Hepatocyte (in vitro differentiated cells): Measurements from ENCODE around the gene OSBPL5. TPM values are rescaled to one million over a fixed set of nuclear protein-coding genes. Genes with fewer than 3 reads are reported as not detected.

Source experiments
- DNase-seq: peaks from one replicate; pipeline ENCODE4 v3.0.0-alpha.2; 2016; ENCODE audit warnings: low spot score
- H2AFZ ChIP-seq: fragments of 200-600 bp; sonication (generic); 2 replicates; pipeline ENCODE4 v1.6.0; 2016; ENCODE audit warnings: antibody characterized with exemption, mild to moderate bottlenecking
- H3K27ac ChIP-seq: fragments of 200-600 bp; sonication (generic); 2 replicates; pipeline ENCODE4 v1.5.1; 2016; ENCODE audit warnings: mild to moderate bottlenecking
- H3K27me3 ChIP-seq: fragments of 200-600 bp; sonication (generic); 2 replicates; pipeline ENCODE4 v1.6.1; 2016
- H3K36me3 ChIP-seq: fragments of 200-600 bp; sonication (generic); replicated peaks from 2 replicates; pipeline ENCODE4 v1.5.1; 2016; ENCODE audit warnings: low read depth; ENCODE audit not compliant: insufficient read depth
- H3K4me1 ChIP-seq: fragments of 200-600 bp; sonication (generic); 2 replicates; pipeline ENCODE4 v1.5.1; 2016; ENCODE audit warnings: mild to moderate bottlenecking, moderate library complexity; ENCODE audit not compliant: insufficient read depth
- H3K4me2 ChIP-seq: fragments of 200-600 bp; sonication (generic); 2 replicates; pipeline ENCODE4 v1.6.0; 2016
- H3K4me3 ChIP-seq: fragments of 200-600 bp; sonication (generic); 2 replicates; pipeline ENCODE4 v1.5.1; 2016; ENCODE audit warnings: mild to moderate bottlenecking
- H3K79me2 ChIP-seq: fragments of 200-600 bp; sonication (generic); 2 replicates; pipeline ENCODE4 v1.6.0; 2017; ENCODE audit warnings: mild to moderate bottlenecking
- H3K9me2 ChIP-seq: fragments of 200-600 bp; sonication (generic); replicated peaks from 2 replicates; pipeline ENCODE4 v1.6.0; 2017; ENCODE audit warnings: mild to moderate bottlenecking; ENCODE audit not compliant: insufficient read depth
- H3K9me3 ChIP-seq: fragments of 200-600 bp; sonication (generic); 2 replicates; pipeline ENCODE4 v1.5.1; 2016; ENCODE audit warnings: low read depth, mild to moderate bottlenecking
- H4K20me1 ChIP-seq: fragments of 200-600 bp; sonication (generic); 2 replicates; pipeline ENCODE4 v1.6.0; 2016; ENCODE audit warnings: mild to moderate bottlenecking; ENCODE audit not compliant: insufficient read depth, poor library complexity, severe bottlenecking
- CTCF ChIP-seq: fragments of 200-600 bp; sonication (generic); IDR thresholded peaks from 2 replicates; pipeline ENCODE4 v1.5.1; 2016; ENCODE audit warnings: antibody characterized with exemption, mild to moderate bottlenecking; ENCODE audit not compliant: poor library complexity
- EZH2 ChIP-seq: fragments of 200-600 bp; sonication (generic); IDR thresholded peaks from 2 replicates; pipeline ENCODE4 v1.6.1; 2016; ENCODE audit warnings: antibody characterized with exemption, mild to moderate bottlenecking, borderline replicate concordance
- EZH2phosphoT487 ChIP-seq: fragments of 200-600 bp; sonication (generic); IDR thresholded peaks from one replicate; pipeline ENCODE4 v1.6.1; 2018; ENCODE audit warnings: antibody characterized with exemption, mild to moderate bottlenecking, low read depth, moderate library complexity; ENCODE audit not compliant: unreplicated experiment, severe bottlenecking
- WGBS: methylation state at CpG from one replicate; pipeline ENCODE4 v1.1.6; 2016; ENCODE audit warnings: low lambda C conversion rate; ENCODE audit errors: missing lambda C conversion rate; 5-methylcytosine and 5-hydroxymethylcytosine counted together
- polyA plus RNA-seq: library from polyadenylated mRNA; unstranded; fragments of >200 nt; fragmentation: Nextera tagmentation; extraction: Ambion mirVana; gene quantifications from 2 replicates; pipeline ENCODE4 v1.2.1, GENCODE V29; 2016
- total RNA-seq: library from RNA; depleted of rRNA; stranded (reverse); fragments of >200 nt; gene quantifications from 2 replicates; pipeline ENCODE4 v1.2.3, GENCODE V29; 2014

The OSBPL5 gene
- total and polyA plus RNA-seq, 2 experiments from 2014 or later: 9.0 to 12.5 TPM

GRCh38 chr11:3150726-3151125 lies 14.4 kb downstream of the OSBPL5 start:
- Histone ChIP-seq H2AFZ (no peak overlapping the region), H3K79me2 (peaks cover 10% of the 10 kb centered on the region), H3K4me1 (peaks cover 38% of the 10 kb centered on the region), H3K9me3 (no peaks in the 10 kb centered on the region), H4K20me1 (peaks cover 19% of the 10 kb centered on the region), H3K36me3 (no peaks in the 10 kb centered on the region), H3K9me2 (no peaks in the 10 kb centered on the region), H3K4me2 (no peak overlapping the region), H3K27ac (no peak overlapping the region), H3K27me3 (peaks cover 12% of the 10 kb centered on the region), H3K4me3 (no peak overlapping the region)
- DNase-seq: no peak
- 97% methylated on average over 14 of the region's 14 CpGs for WGBS
- no peak for TF ChIP-seq EZH2phosphoT487
- no peak for TF ChIP-seq EZH2
- TF ChIP-seq CTCF: no peak

GRCh38 chr11:3149852-3150188 lies 15.3 kb downstream of the OSBPL5 start:
- H3K9me2 ChIP-seq: no peaks in the 10 kb centered on the region
- TF ChIP-seq EZH2: no peak
- no peak for TF ChIP-seq EZH2phosphoT487
- no peak for TF ChIP-seq CTCF
- DNase-seq: no peak
- H3K27ac ChIP-seq: no peak overlapping the region
- H3K36me3 ChIP-seq: no peaks in the 10 kb centered on the region
- no peak overlapping the region for H3K4me2 ChIP-seq
- peaks cover 31% of the 10 kb centered on the region for H3K4me1 ChIP-seq
- WGBS: 84% methylated on average over 4 of the region's 4 CpGs
- H4K20me1 ChIP-seq: peaks cover 19% of the 10 kb centered on the region
- peaks cover 7% of the 10 kb centered on the region for H3K79me2 ChIP-seq
- H3K4me3 ChIP-seq: no peak overlapping the region
- no peak overlapping the region for H2AFZ ChIP-seq
- H3K9me3 ChIP-seq: no peaks in the 10 kb centered on the region
- peaks cover 12% of the 10 kb centered on the region for H3K27me3 ChIP-seq

GRCh38 chr11:3148990-3149851 lies 15.9 kb downstream of the OSBPL5 start:
- Histone ChIP-seq H3K4me3 (no peak overlapping the region), H3K9me2 (no peaks in the 10 kb centered on the region), H3K27me3 (peaks cover 12% of the 10 kb centered on the region), H3K36me3 (no peaks in the 10 kb centered on the region), H4K20me1 (peaks cover 19% of the 10 kb centered on the region), H3K4me2 (peak overlapping the region; percentile 5), H3K9me3 (no peaks in the 10 kb centered on the region), H3K27ac (no peak overlapping the region), H3K4me1 (peaks cover 27% of the 10 kb centered on the region), H2AFZ (no peak overlapping the region), H3K79me2 (peaks cover 7% of the 10 kb centered on the region)
- DNase-seq: no peak
- WGBS: 74% methylated on average over 24 of the region's 24 CpGs
- TF ChIP-seq EZH2 (no peak), CTCF (no peak), EZH2phosphoT487 (no peak)
